ENCODE data around the gene SRGAP1.

Gene SRGAP1

GRCh38 chr12:64080319-64081007 is 236.0 kb downstream of the SRGAP1 start:
- DNase-seq (ENCODE audit: low read depth in 2 of 2, low spot score in 1 of 2), result no peak

GRCh38 chr12:64081008-64081404 is 236.5 kb downstream of the SRGAP1 start:
- no peak for DNase-seq (ENCODE audit: low read depth in 2 of 2, low spot score in 1 of 2)

- no peak for DNase-seq (ENCODE audit: low read depth in 2 of 2, low spot score in 1 of 2)
Measured at GRCh38 chr12:64082116-64082515, 237.6 kb downstream of the SRGAP1 start.

GRCh38 chr12:64082866-64083268 is 238.4 kb downstream of the SRGAP1 start:
- no peak for DNase-seq (ENCODE audit: low read depth in 2 of 2, low spot score in 1 of 2)

DNA sequence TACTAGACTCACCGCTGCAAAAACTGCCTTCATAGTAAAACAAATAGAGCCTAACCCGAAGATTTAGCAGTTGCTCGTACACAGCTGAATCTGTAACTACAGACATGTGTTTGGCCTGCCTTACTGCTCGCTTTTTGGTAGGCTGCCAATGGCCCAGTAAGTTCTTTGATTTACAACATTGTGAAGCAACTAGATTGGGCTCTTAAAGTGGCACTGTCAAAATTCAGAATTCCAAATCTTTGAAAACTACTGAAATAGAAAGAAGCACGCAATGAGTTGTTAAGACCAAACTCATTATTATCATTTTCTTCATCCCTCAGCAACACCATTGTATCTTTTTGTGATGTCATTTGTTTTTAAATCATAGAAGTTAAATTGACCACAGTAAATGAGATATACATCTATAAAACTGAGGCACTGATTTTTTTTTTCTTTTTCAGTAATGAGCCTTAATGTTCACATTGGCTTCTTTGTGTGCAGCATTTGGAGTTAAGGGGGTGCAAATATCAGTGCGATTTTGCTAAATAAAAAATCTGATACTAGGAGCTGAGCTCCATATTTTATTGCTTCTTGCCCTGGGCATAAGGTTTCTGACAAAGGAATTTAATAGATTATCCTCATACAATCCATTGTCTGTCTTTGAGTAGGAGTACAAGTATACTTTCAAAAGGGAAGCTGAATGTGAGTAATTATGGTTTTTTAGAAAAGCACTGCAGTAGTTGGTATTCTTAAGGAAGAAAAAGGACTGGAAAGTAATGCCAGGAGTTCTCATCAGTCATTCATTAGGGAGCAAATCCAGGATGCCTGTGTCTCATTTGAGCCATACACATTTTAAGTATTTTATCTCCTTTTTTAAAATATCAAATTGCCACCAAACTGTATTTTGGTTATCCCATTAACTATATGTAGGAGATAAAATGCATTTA is 239.0 kb downstream of the SRGAP1 start:
- no peak for DNase-seq (ENCODE audit: low read depth in 2 of 2, low spot score in 1 of 2)

DNA sequence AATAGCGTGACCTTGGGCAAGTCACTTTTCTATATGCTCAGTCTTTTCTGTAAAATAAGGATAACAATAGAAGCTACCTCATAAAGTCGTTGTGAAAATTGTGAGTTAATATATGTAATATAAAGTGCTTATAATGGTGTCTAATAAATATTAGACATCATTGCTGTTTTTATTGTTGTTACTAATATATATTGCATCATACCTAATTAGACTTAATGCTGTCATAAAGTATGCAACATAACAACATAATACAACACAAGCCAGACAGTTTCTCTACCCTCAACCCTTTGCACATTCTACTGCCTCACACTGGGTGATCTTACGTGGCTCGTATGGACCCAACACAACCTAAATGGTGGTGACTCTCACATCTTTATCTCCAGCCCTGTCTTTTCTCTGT is 240.7 kb downstream of the SRGAP1 start:
- DNase-seq (ENCODE audit: low read depth in 2 of 2, low spot score in 1 of 2), result no peak

DNA sequence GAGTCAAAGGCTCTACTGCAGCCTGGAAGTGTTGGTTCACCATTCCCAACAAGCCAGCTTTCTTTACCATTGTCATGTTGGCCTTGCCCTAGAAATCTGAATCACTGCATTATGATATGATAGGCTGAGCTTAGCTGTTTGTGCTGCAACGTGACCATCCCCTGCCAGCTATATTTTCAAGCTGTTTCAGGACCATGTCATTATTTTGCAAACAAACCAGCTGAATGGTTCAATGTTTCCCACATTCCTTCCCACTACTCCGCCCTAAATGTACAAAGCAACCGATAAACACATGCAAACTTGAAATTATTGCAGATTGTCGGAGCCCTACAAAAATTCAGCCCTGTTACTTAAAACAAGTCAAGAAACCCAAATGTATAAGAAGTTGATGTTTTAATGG is 241.5 kb downstream of the SRGAP1 start:
- no peak for DNase-seq (ENCODE audit: low read depth in 2 of 2, low spot score in 1 of 2)

GRCh38 chr12:64086946-64087345 is 242.4 kb downstream of the SRGAP1 start:
- no peak for DNase-seq (ENCODE audit: low read depth in 2 of 2, low spot score in 1 of 2)

DNA sequence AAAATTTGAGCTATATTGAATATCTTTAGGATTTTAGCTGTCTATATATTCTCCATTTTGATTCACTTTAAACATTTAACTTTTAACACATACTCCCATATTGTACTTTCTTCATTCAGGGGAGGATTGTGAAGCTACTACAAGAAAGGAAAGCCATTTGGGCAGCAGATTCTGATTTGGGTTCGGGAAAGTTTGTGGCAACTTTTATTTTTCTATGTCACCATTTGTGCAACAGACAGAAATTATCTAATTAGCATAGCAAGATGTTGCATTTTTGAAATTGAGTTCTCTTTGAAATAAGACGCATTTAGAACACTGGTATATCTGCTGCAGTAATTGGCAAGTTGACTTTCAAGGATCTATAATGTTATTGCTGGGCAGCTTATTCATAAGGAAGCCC is 243.3 kb downstream of the SRGAP1 start:
- no peak for DNase-seq (ENCODE audit: low read depth in 2 of 2, low spot score in 1 of 2)

DNA sequence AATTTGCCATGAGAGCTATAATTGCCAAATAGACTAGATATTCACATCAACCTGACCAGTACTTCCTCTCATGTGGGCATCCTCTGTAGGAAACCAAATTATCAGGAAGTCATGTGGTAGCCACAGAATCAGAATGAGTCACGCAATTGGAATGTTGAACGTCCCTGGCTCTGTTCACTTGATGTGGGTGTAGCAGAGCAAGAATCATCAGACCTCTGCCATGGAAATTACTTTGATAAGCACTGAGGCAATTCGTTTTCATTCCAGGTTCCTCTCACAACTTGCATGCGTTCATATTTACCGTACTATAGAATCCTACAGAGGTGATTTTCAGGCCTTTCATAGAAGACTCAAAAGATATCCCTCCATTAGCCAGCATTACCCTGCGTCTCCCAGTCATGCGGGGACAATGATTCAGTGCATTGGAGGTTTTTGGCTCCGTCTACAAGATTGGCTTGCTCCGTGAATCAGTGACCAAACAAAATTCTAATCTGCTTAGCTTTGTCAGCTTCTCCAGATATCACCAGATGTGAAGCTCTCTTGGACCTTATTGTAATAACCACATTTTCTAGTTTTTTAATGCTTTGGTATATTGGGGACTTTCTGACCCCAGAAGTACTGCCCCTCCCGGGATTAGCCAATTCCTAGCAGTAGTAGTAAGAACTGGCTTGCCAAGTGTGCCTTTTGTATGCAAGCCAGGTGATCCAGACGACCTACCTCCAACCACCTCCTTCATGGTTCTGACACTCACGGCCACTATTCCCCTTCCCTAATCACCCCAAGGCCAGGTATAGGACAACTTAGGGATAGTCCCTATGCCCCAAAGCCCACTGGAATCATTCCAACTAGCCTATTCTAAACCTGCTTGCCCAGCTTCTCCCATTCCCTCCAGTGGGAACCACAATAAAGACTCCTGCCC is 244.2 kb downstream of the SRGAP1 start:
- DNase-seq (ENCODE audit: low read depth in 2 of 2, low spot score in 1 of 2), result no peak

GRCh38 chr12:64090047-64090446 is 245.5 kb downstream of the SRGAP1 start:
- no peak for DNase-seq (ENCODE audit: low read depth in 2 of 2, low spot score in 1 of 2)

- DNase-seq (ENCODE audit: low read depth in 2 of 2, low spot score in 1 of 2), result no peak
Measured at GRCh38 chr12:64091186-64091585, 246.7 kb downstream of the SRGAP1 start.

DNA sequence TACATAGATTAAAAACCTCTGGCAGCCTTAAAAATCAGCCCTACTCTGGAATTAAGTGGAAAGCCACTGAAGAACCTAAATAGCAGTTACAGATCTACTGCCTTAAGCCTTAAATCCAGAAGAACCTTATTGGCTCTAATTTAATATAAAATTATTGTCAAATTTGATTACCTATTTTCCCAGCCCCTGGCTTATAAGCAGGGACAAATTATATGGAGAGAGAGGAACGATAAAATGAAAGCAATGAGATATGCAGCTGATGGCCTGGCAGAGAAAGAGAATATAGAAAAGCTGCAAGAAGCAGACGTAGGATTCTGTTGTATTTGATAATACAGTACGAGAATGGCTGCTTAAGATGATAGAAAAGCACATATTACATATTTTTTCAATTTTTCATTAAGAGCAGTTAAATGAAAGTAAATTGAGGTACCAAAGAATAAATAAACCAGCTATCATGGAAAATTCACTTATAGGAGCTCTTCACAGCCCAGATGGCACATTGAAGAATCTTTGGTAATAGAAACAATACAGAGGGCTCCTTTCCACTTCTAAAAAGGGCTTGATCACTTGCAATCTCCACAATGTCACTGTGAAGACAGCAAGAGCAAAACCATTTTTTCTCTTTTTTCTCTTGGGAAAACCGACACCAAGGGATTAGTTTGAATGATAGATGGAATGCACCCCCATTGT is 248.2 kb downstream of the SRGAP1 start:
- no peak for DNase-seq (ENCODE audit: low read depth in 2 of 2, low spot score in 1 of 2)

DNA sequence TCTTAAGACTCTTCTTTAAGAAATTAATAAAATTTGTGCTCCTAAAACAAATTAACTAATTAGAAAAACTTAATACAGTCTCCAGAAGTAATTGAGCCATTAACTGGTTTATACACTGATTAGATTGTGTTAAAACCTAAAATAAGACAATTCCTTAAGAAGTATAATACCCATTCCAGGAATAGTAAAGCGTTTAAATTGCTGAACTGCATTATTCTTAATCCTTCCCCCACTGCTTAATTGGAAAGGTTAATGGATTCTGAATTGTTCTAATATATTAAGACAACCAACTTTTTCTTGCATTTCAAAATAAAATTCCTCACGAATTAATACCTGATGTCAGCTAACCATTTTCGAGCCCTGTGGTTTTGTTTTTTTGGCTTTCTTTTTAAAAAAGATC is 249.2 kb downstream of the SRGAP1 start:
- no peak for DNase-seq (ENCODE audit: low read depth in 2 of 2, low spot score in 1 of 2)

DNA sequence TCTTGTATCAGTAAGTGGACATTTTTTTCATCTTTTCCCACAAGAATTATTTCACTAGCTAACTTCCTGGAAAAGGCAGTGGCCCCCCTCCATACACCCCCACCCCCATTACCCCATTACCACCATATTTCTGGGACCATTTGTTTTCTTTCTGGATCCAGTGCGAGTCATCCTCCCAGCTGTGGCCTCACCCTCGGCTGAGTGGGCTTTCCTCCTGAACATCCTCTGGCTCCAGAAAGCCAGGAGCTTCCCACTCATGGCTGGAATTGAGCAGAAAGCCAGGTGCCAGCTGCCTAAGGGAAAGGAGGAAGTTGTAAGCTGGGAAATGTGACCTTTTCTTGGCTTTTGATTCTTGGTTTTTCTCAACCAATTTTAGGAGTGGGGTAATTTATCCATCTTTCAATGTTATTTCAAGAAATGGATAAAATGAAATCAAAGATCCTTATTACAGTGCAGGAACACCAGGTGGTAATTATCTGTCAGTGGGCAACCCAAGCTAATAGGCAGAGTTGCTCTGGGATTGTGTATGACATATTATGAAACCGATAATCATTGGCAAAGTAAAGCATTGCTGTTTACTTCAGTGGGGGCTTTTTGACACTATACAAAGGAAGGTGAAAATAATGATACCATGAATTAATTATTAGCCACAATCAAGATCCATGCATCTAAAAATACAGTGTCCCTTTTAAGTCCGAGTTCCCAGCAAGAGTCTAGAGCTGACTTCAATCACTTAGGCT is 253.0 kb downstream of the SRGAP1 start:
- no peak for DNase-seq (ENCODE audit: low read depth in 2 of 2, low spot score in 1 of 2)

GRCh38 chr12:64098709-64099354 is 254.3 kb downstream of the SRGAP1 start:
- no peak for DNase-seq (ENCODE audit: low read depth in 2 of 2, low spot score in 1 of 2)

DNA sequence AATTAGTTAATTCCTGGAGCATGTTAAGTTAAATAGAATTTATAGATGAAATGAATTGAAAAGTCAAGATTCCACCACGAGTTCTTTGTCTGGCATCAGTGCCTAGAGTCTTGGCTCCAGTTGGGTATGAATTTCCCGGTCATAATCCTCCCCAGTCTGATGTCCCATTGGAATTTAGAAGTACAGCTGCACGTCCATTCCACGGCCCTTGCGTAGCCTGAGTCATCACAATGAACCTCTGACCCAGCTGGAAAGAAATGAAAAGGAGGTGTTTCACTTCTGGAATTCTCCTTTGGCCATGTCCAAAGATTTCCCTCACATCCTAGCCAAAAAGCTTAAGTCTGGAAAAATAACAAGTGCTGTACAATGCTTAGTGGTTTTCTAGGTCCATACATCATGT is 254.9 kb downstream of the SRGAP1 start:
- DNase-seq (ENCODE audit: low read depth in 2 of 2, low spot score in 1 of 2), result no peak

DNA sequence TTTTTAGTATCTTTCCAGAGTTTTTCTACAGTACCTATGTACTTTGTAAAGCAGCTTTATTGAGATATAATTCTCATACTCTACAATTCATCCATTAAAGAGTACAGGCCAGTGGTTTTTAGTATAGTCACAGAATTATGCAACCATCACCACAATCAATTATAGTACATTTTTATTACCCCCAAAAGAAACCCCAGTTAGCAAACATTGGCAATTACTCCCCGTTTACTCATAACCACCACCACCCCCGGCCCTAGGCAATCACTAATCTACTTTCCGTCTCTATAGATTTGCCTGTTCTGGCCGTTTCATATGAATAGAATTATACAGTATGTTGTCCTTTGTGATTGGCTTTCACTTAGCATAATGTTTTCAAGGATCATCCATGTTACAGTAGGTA is 257.8 kb downstream of the SRGAP1 start:
- DNase-seq (ENCODE audit: low read depth in 2 of 2, low spot score in 1 of 2), result no peak

GRCh38 chr12:64103825-64104740 is 259.6 kb downstream of the SRGAP1 start:
- DNase-seq (ENCODE audit: low read depth in 2 of 2, low spot score in 1 of 2), result no peak
